ENCODE data around the gene NHSL2. TPM values are rescaled to one million over a fixed set of nuclear protein-coding genes. Genes with fewer than 3 reads are reported as not detected.

NHSL2 gene
- total and polyA plus RNA-seq, 2 of the 13 experiments (the other 11 are each of a cell fraction or from before 2014, with no cell fraction given), result not detected

GRCh38 chrX:71941776-71942175 is 31.1 kb downstream of the NHSL2 start:
- no peak overlapping the region for H3K4me2 ChIP-seq (ENCODE audit: low read depth, low read length)
- no peaks in the 10 kb centered on the region for H3K27me3 ChIP-seq (ENCODE audit: control insufficient read depth in 1 of 2, insufficient read depth in 2 of 2, low read length in 2 of 2)
- no peaks in the 10 kb centered on the region for H3K4me1 ChIP-seq (ENCODE audit: insufficient read depth, low read length)
- BruUV-seq (replicated peaks), result no TSS peak
- FAIRE-seq, result no peak
- ChIA-PET CTCF (ENCODE audit: low intra/inter-chr PET ratio, low total read pairs) (no interaction called here), POLR2A (no interaction called here)
- intact Hi-C loops (cut with micrococcal nuclease; ENCODE audit: unreplicated experiment), result no loop called here
- H4K20me1 ChIP-seq (ENCODE audit: insufficient read depth, low read length), result no peaks in the 10 kb centered on the region
- in situ Hi-C loops (cut with HindIII; ENCODE audit: extremely low pct_ligation_motif_present, low pct_unique_long_range_greater_than_20kb), result no loop called here
- no peak for DNase-seq (ENCODE audit: low spot score)
- TF ChIP-seq, protein P1, sequence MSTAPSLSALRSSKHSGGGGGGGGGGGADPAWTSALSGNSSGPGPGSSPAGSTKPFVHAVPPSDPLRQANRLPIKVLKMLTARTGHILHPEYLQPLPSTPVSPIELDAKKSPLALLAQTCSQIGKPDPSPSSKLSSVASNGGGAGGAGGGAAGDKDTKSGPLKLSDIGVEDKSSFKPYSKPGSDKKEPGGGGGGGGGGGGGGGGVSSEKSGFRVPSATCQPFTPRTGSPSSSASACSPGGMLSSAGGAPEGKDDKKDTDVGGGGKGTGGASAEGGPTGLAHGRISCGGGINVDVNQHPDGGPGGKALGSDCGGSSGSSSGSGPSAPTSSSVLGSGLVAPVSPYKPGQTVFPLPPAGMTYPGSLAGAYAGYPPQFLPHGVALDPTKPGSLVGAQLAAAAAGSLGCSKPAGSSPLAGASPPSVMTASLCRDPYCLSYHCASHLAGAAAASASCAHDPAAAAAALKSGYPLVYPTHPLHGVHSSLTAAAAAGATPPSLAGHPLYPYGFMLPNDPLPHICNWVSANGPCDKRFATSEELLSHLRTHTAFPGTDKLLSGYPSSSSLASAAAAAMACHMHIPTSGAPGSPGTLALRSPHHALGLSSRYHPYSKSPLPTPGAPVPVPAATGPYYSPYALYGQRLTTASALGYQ (CRISPR knock-in tag; IDR thresholded peaks at IDR 0.05), result no peak
- TF ChIP-seq E2F2 (CRISPR knock-in tag; IDR thresholded peaks at IDR 0.05; ENCODE audit: borderline replicate concordance), result no peak
- TF ChIP-seq SAFB2 (CRISPR knock-in tag; IDR thresholded peaks at IDR 0.05; ENCODE audit: borderline replicate concordance, low read depth), result no peak
- no peak for TF ChIP-seq NFATC3 (CRISPR knock-in tag; IDR thresholded peaks at IDR 0.05)
- TF ChIP-seq RARG (CRISPR knock-in tag; IDR thresholded peaks at IDR 0.05; ENCODE audit: low read depth), result no peak
- TF ChIP-seq DRAP1 (CRISPR knock-in tag; IDR thresholded peaks at IDR 0.05), result no peak
- no peak for TF ChIP-seq FOXM1 (CRISPR knock-in tag; IDR thresholded peaks at IDR 0.05)
- TF ChIP-seq TFAP4 (IDR thresholded peaks at IDR 0.05; ENCODE audit: borderline replicate concordance, low read depth), result no peak
- no peak for TF ChIP-seq ZNF143 (CRISPR knock-in tag; IDR thresholded peaks at IDR 0.05)
- TF ChIP-seq THYN1 (CRISPR knock-in tag; IDR thresholded peaks at IDR 0.05; ENCODE audit: borderline replicate concordance, low read depth), result no peak
- no peak overlapping the region for H2AFZ ChIP-seq (ENCODE audit: low read length)
- no peak for ATAC-seq
- no peaks in the 10 kb centered on the region for H3K9me3 ChIP-seq (ENCODE audit: low read length)
- WGBS (ENCODE audit: low lambda C conversion rate), result 0% methylated on average over 3 of the region's 3 CpGs
- H3K27ac ChIP-seq (ENCODE audit: extremely low read length, insufficient read depth, low read length), result no peak overlapping the region
- H3K79me2 ChIP-seq (ENCODE audit: insufficient read depth, low read length), result no peaks in the 10 kb centered on the region
- no peak overlapping the region for H3K4me3 ChIP-seq (replicated peaks in 1 of 3; ENCODE audit: insufficient read depth in 1 of 3, low read depth in 2 of 3, low read length in 3 of 3)
- no peak overlapping the region for H3K9ac ChIP-seq (ENCODE audit: insufficient read depth, low read depth, low read length)
- H3K36me3 ChIP-seq (replicated peaks in 1 of 2; ENCODE audit: control insufficient read depth in 1 of 2, insufficient read depth in 2 of 2, low read length in 2 of 2), result no peaks in the 10 kb centered on the region

All from HepG2 (cell line).